Bronchial epithelial cell (primary cell): ENCODE data around the gene AGRN. TPM values are rescaled to one million over a fixed set of nuclear protein-coding genes. Genes with fewer than 3 reads are reported as not detected.
A peak's percentile ranks its signal among the peaks of the same experiment; 100 is the strongest.
"Not testable (repeated sequence)": the region's sequence is repeated elsewhere in the genome, so short reads cannot be mapped to it uniquely, and the experiment has no call there.

Experiments used
- DNase-seq: peaks from one replicate; pipeline ENCODE4 v3.0.0-alpha.2; 2010; ENCODE audit warnings: low read depth
- FAIRE-seq: peaks from 2 replicates; lab custom pipeline; 2011; peaks lifted over from hg19 to GRCh38; lab: Jason Lieb, UNC
- H3K27me3 ChIP-seq: 2 replicates; pipeline ENCODE4 v1.5.1; 2011; ENCODE audit warnings: low read length; ENCODE audit not compliant: control insufficient read depth, insufficient read depth
- H3K36me3 ChIP-seq: 2 replicates; pipeline ENCODE4 v1.5.1; 2011; ENCODE audit warnings: low read length; ENCODE audit not compliant: control insufficient read depth, insufficient read depth
- H3K4me3 ChIP-seq: 2 replicates; pipeline ENCODE4 v1.5.1; 2011; ENCODE audit warnings: mild to moderate bottlenecking, low read depth, low read length, control low read depth
- CTCF ChIP-seq: IDR thresholded peaks from 2 replicates; pipeline ENCODE4 v1.5.1; 2011; ENCODE audit warnings: mild to moderate bottlenecking, moderate library complexity, low read length, control low read depth, inconsistent platforms; ENCODE audit not compliant: insufficient read depth, severe bottlenecking
- total RNA-seq: library from RNA; depleted of rRNA; stranded (reverse); fragments of >200 nt; gene quantifications from 2 replicates; pipeline ENCODE4 v1.2.1, GENCODE V29; 2014

The AGRN gene
- total RNA-seq, 1 donor from 2014 or later, result 117 TPM

GRCh38 chr1:1072849-1073742, 53.2 kb downstream of the AGRN start:
- no peak overlapping the region for H3K4me3 ChIP-seq
- no peaks in the 10 kb centered on the region for H3K27me3 ChIP-seq
- H3K36me3 ChIP-seq, result no peaks in the 10 kb centered on the region
- FAIRE-seq (no peak), DNase-seq (no peak)
- no peak for TF ChIP-seq CTCF

GRCh38 chr1:1073743-1074587, 54.0 kb downstream of the AGRN start, which contains the start of gene RNF223:
Gene RNF223 (minus strand): TSS chr1:1074306. CDS start chr1:1072566, 1,740 bp downstream.
- Histone ChIP-seq H3K36me3 (no peaks in the 10 kb centered on the region), H3K4me3 (peak within 1 kb of the TSS; percentile 28), H3K27me3 (no peaks in the 10 kb centered on the region)
- peak; percentile 46 for DNase-seq
- no peak for TF ChIP-seq CTCF
- FAIRE-seq, result no peak

- no peaks in the 10 kb centered on the region for H3K27me3 ChIP-seq
- FAIRE-seq, result peak; percentile 83
- no peak for DNase-seq
- no peaks in the 10 kb centered on the region for H3K36me3 ChIP-seq
- H3K4me3 ChIP-seq, result no peak overlapping the region
- no peak for TF ChIP-seq CTCF
These were observed 54.8 kb downstream of the AGRN start for GRCh38 chr1:1074631-1075147.

- no peaks in the 10 kb centered on the region for H3K27me3 ChIP-seq
- no peak for DNase-seq
- H3K4me3 ChIP-seq, result no peak overlapping the region
- H3K36me3 ChIP-seq, result no peaks in the 10 kb centered on the region
- FAIRE-seq, result no peak
- TF ChIP-seq CTCF, result no peak
These were observed 55.4 kb downstream of the AGRN start for GRCh38 chr1:1075148-1075935.

GRCh38 chr1:1077396-1077795, 57.5 kb downstream of the AGRN start:
- not testable (repeated sequence) for DNase-seq, H3K36me3 ChIP-seq, H3K27me3 ChIP-seq, FAIRE-seq, H3K4me3 ChIP-seq
